Coronary artery (tissue), 2 donors: ENCODE results near the gene COL27A1.
A peak's percentile ranks its signal among the peaks of the same experiment; 100 is the strongest.

Experiments used
- DNase-seq: peaks from one replicate; pipeline ENCODE4 v3.0.0-alpha.2; 2017; ENCODE audit warnings: low spot score
- H3K27ac ChIP-seq, 2 donors: fragments of 200-600 bp; sonication (generic); one replicate each; pipeline ENCODE4 v1.5.1; 2016 to 2019
- H3K4me3 ChIP-seq: fragments of 200-600 bp; sonication (generic); 2 replicates; pipeline ENCODE4 v1.5.1; 2016; ENCODE audit warnings: mild to moderate bottlenecking, moderate library complexity
- TF ChIP-seq, protein P1 (sequence below): fragments of 200-600 bp; sonication (generic); IDR thresholded peaks from one replicate; pipeline ENCODE4 v1.5.1; 2019; ENCODE audit warnings: antibody characterized with exemption

Gene COL27A1

DNA sequence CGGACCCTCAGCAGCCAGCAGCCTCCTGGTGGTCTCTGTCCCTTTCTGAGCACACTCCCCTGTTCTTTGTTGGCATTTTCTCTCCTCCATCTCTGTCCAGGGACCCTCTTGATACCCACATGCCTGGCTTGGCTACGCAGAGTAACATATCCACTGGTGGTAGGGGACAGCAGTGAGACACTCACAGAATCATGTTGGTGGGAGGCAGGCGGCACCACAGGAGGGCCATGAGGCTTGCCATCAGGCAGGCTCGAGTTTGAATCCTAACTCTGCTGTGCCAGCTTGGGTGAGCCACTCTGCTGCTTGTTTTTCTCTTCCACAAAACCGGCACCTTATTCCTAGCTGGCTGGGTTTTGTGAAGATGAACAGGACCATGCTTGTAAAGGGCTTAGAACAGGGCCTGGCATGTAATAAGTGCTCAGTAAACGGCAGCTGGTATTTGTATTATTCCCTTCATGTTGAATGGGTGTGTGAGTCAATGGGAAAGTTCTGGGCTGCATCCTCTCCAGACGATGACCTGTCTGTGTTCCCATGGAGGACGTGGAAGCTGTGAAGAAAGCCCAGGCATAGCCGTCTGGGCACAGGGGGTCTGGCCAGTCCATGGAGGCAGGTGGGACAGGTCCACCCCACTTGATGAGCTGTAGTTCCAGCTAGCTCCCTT, 2.3 kb downstream of the COL27A1 start:
- no peak overlapping the region for H3K4me3 ChIP-seq
- DNase-seq, result no peak
- TF ChIP-seq, protein P1, sequence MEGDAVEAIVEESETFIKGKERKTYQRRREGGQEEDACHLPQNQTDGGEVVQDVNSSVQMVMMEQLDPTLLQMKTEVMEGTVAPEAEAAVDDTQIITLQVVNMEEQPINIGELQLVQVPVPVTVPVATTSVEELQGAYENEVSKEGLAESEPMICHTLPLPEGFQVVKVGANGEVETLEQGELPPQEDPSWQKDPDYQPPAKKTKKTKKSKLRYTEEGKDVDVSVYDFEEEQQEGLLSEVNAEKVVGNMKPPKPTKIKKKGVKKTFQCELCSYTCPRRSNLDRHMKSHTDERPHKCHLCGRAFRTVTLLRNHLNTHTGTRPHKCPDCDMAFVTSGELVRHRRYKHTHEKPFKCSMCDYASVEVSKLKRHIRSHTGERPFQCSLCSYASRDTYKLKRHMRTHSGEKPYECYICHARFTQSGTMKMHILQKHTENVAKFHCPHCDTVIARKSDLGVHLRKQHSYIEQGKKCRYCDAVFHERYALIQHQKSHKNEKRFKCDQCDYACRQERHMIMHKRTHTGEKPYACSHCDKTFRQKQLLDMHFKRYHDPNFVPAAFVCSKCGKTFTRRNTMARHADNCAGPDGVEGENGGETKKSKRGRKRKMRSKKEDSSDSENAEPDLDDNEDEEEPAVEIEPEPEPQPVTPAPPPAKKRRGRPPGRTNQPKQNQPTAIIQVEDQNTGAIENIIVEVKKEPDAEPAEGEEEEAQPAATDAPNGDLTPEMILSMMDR, result no peak
- H3K27ac ChIP-seq, result peak overlapping the region; percentile 78 to 82

DNA sequence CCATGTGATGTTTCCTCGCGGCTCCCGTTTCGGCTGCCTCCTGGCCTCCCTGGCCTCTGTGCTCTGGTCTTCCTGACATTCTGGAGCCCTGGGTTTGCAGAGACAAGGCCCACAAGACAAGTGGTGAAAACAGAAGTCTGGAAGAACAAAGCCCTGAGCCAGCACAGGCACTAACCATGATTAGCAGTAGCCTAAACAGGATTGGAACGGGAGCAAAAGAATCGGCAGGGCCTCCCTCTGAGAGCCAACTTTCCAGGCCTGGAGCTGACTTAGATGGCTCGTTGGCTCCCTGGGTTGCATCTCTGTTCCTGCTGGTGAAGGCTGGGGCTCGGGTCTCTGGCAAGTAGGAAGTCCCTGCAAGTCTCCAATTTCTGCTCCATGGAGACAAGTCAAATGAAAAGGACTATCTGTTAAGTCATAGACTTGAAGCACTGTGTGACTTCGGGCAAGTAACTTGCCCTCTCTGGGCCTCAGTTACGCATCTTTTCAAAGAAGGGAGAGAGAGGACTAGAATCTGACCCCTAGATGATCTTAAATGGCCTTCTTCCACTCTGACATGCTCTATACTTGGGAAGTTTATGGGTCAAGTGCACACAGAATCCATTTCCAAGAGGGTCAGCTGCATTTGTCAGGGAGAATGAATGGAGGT, 3.3 kb downstream of the COL27A1 start:
- Histone ChIP-seq H3K4me3 (no peak overlapping the region), H3K27ac (peak overlapping the region in 1 of 2 donors; percentile 3)
- TF ChIP-seq, protein P1, result no peak
- no peak for DNase-seq

DNA sequence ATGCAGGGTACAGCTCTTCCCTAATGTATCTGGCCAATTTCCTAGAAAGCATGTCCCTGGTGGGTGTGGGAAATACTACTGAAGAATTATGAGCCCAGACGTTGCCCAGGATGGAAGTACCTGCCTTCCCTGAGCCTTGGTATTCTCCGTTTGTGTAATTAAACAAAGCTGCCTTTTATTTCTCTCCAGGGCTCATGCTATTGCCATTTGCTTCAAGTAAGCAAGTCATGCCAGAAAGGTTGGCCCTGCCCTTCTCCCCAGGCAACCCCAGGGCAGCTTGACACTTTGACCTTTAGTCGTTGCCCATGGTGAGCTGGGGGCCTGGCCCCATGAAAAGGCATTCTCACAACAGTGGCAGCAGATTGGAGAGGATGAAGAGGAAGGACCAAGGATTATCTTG, 4.4 kb downstream of the COL27A1 start:
- Histone ChIP-seq H3K27ac (no peak overlapping the region), H3K4me3 (no peak overlapping the region)
- TF ChIP-seq, protein P1, result no peak
- no peak for DNase-seq

DNA sequence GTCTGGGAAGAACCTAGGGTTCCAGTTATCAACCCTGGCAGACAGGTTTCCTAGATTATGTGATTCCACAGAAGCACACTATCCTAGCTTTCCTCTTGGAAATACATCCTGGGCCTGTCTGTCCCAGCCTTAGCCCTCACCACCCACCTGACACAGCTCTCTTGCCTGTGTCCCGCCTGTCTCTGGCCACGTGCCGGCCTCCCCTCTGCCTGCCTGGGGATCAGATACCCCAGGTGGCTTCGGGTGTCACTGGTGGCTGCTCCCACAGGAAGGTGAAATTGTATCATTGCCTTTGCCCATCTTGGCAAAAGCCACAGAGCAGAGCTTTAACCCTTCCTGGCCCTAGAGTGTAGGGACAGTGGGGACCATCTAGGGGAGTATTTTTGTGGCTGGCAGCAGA, 6.2 kb downstream of the COL27A1 start:
- DNase-seq, result no peak
- TF ChIP-seq, protein P1, result no peak
- H3K27ac ChIP-seq, result no peak overlapping the region
- no peak overlapping the region for H3K4me3 ChIP-seq

DNA sequence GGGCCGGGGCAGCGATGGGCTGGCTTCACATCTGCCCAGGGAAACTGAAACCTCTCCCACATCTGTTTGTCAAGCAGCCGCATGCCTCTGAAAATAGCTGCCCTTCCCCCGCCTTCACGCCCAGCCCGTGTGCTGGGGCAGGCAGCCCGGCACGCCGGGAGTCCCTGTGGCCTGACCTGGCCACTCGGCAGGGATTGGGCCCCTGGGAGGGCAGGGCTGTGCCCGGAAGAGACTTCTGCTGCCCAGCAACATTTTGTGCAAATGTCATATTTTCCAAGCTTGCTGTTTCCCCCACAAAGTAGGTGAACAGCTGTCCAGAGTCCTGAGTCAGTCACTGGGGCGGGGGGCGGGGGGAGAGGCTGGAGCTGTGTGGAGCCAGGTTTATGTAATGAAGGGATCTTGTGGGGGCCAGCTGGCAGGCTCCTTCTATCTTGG, 8.2 kb downstream of the COL27A1 start:
- Histone ChIP-seq H3K4me3 (peak overlapping the region; percentile 50), H3K27ac (peak overlapping the region; percentile 42 to 73)
- TF ChIP-seq, protein P1, result no peak
- DNase-seq, result peak; percentile 85

DNA sequence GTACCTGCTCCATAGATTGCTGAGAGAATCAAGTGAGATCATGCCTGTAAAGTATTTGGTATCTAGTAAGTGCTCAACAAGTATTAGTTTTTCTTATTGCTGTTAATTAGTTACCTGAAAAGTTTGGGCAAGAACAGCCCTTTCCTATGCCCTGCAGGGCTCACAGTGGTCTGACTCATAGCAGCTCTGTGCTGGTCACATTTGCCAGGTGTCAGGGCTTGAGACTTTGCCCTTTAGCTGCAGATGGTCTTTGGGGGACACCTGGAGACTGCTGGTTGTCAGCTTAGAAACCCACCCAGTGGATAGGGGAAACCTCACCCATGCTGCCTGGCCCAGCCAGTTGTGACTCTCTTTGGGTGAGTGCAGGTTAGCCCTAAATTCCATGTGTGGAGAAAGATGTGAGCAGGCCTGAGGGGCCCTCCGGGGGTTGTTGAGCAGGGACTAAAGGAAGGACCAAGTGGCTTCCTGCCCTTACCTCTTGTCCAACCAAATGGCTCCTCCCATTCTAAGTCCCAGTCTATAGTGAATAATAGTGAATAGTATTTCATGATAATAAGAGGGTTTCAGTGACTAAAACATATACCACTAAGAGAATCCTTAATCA, 9.0 kb downstream of the COL27A1 start:
- H3K4me3 ChIP-seq, result no peak overlapping the region
- TF ChIP-seq, protein P1, result no peak
- DNase-seq, result no peak
- peak overlapping the region; percentile 6 to 42 for H3K27ac ChIP-seq
